WTC11 (cell line): Measurements from ENCODE around the gene SLC35G4.
"Not testable (repeated sequence)": the region's sequence is repeated elsewhere in the genome, so short reads cannot be mapped to it uniquely, and the experiment has no call there.

Source experiments
- CTCF ChIP-seq: fragments of 200-600 bp; IDR thresholded peaks from 2 replicates; pipeline ENCODE4 v1.8.0; 2022; ENCODE audit warnings: antibody characterized with exemption
- IRF2 ChIP-seq: sonication (generic); formaldehyde crosslinking; IDR thresholded peaks from 2 replicates; pipeline ENCODE4 v1.8.0; 2022; ENCODE audit warnings: low read depth, missing genetic modification reagents, borderline replicate concordance
- NR2C2 ChIP-seq: sonication (generic); formaldehyde crosslinking; IDR thresholded peaks from 2 replicates; pipeline ENCODE4 v1.8.0; 2022; ENCODE audit warnings: mild to moderate bottlenecking, missing genetic modification reagents
- RELA ChIP-seq: sonication (generic); formaldehyde crosslinking; IDR thresholded peaks from 2 replicates; pipeline ENCODE4 v1.8.1; 2022; ENCODE audit warnings: missing genetic modification reagents, mild to moderate bottlenecking, borderline replicate concordance
- SP1 ChIP-seq: sonication (generic); formaldehyde crosslinking; conservative IDR thresholded peaks from 2 replicates; pipeline ENCODE4 v1.8.1; 2022; ENCODE audit warnings: missing genetic modification reagents
- STAT6 ChIP-seq: sonication (generic); formaldehyde crosslinking; conservative IDR thresholded peaks from 2 replicates; pipeline ENCODE4 v1.8.1; 2023; ENCODE audit warnings: mild to moderate bottlenecking, low read depth, missing genetic modification reagents, moderate library complexity
- TCF7 ChIP-seq: sonication (generic); formaldehyde crosslinking; IDR thresholded peaks from 2 replicates; pipeline ENCODE4 v1.8.0; 2022; ENCODE audit warnings: mild to moderate bottlenecking, low read depth, missing genetic modification reagents, moderate library complexity
- ZNF138 ChIP-seq: sonication (generic); formaldehyde crosslinking; conservative IDR thresholded peaks from 2 replicates; pipeline ENCODE4 v1.8.1; 2022; ENCODE audit warnings: mild to moderate bottlenecking, moderate library complexity, missing genetic modification reagents
- TF ChIP-seq, protein P1 (sequence below): sonication (generic); formaldehyde crosslinking; IDR thresholded peaks from 2 replicates; pipeline ENCODE4 v1.8.0; 2022; ENCODE audit warnings: mild to moderate bottlenecking, missing genetic modification reagents
- TF ChIP-seq, protein P2 (sequence below): sonication (generic); formaldehyde crosslinking; IDR thresholded peaks from 2 replicates; pipeline ENCODE4 v1.8.1; 2023; ENCODE audit warnings: mild to moderate bottlenecking, moderate library complexity, missing genetic modification reagents
- TF ChIP-seq, protein P3 (sequence below): sonication (generic); formaldehyde crosslinking; IDR thresholded peaks from 2 replicates; pipeline ENCODE4 v1.8.1; 2023; ENCODE audit warnings: mild to moderate bottlenecking, missing genetic modification reagents
- TF ChIP-seq, protein P4 (sequence below): sonication (generic); formaldehyde crosslinking; IDR thresholded peaks from 2 replicates; pipeline ENCODE4 v1.8.0; 2022; ENCODE audit warnings: mild to moderate bottlenecking, missing genetic modification reagents
- TF ChIP-seq, protein P5 (sequence below): fragments of 250-450 bp; sonication (Bioruptor Pico); IDR thresholded peaks from 2 replicates; pipeline ENCODE4 v1.9.0; 2021; ENCODE audit warnings: mild to moderate bottlenecking

GRCh38 chr18:11608618-11609017 is 778 bp upstream of the SLC35G4 start:
- TF ChIP-seq, protein P1, sequence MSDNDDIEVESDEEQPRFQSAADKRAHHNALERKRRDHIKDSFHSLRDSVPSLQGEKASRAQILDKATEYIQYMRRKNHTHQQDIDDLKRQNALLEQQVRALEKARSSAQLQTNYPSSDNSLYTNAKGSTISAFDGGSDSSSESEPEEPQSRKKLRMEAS (CRISPR knock-in tag), result not testable (repeated sequence)
- not testable (repeated sequence) for TF ChIP-seq CTCF; SP1 (CRISPR knock-in tag); RELA; TCF7 (CRISPR knock-in tag); STAT6 (CRISPR knock-in tag); IRF2 (CRISPR knock-in tag); NR2C2 (CRISPR knock-in tag); ZNF138 (CRISPR knock-in tag)
- TF ChIP-seq, protein P2, sequence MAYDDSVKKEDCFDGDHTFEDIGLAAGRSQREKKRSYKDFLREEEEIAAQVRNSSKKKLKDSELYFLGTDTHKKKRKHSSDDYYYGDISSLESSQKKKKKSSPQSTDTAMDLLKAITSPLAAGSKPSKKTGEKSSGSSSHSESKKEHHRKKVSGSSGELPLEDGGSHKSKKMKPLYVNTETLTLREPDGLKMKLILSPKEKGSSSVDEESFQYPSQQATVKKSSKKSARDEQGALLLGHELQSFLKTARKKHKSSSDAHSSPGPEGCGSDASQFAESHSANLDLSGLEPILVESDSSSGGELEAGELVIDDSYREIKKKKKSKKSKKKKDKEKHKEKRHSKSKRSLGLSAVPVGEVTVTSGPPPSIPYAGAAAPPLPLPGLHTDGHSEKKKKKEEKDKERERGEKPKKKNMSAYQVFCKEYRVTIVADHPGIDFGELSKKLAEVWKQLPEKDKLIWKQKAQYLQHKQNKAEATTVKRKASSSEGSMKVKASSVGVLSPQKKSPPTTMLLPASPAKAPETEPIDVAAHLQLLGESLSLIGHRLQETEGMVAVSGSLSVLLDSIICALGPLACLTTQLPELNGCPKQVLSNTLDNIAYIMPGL (CRISPR knock-in tag), result not testable (repeated sequence)
- TF ChIP-seq, protein P3, sequence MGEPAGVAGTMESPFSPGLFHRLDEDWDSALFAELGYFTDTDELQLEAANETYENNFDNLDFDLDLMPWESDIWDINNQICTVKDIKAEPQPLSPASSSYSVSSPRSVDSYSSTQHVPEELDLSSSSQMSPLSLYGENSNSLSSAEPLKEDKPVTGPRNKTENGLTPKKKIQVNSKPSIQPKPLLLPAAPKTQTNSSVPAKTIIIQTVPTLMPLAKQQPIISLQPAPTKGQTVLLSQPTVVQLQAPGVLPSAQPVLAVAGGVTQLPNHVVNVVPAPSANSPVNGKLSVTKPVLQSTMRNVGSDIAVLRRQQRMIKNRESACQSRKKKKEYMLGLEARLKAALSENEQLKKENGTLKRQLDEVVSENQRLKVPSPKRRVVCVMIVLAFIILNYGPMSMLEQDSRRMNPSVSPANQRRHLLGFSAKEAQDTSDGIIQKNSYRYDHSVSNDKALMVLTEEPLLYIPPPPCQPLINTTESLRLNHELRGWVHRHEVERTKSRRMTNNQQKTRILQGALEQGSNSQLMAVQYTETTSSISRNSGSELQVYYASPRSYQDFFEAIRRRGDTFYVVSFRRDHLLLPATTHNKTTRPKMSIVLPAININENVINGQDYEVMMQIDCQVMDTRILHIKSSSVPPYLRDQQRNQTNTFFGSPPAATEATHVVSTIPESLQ (CRISPR knock-in tag), result not testable (repeated sequence)
- TF ChIP-seq, protein P4, sequence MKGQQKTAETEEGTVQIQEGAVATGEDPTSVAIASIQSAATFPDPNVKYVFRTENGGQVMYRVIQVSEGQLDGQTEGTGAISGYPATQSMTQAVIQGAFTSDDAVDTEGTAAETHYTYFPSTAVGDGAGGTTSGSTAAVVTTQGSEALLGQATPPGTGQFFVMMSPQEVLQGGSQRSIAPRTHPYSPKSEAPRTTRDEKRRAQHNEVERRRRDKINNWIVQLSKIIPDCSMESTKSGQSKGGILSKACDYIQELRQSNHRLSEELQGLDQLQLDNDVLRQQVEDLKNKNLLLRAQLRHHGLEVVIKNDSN (CRISPR knock-in tag), result not testable (repeated sequence)
- TF ChIP-seq, protein P5, sequence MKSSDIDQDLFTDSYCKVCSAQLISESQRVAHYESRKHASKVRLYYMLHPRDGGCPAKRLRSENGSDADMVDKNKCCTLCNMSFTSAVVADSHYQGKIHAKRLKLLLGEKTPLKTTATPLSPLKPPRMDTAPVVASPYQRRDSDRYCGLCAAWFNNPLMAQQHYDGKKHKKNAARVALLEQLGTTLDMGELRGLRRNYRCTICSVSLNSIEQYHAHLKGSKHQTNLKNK (CRISPR knock-in tag), result not testable (repeated sequence)
